HepG2 (cell line): Measurements from ENCODE around the gene PAPOLB. TPM values are rescaled to one million over a fixed set of nuclear protein-coding genes. Genes with fewer than 3 reads are reported as not detected.
"Not testable (repeated sequence)": the region's sequence is repeated elsewhere in the genome, so short reads cannot be mapped to it uniquely, and the experiment has no call there.

ENCODE experiments used
- ATAC-seq: fragments of 200-7000 bp; cut with Tn5 transposase; 3 replicates; pipeline ENCODE4 v1.9.1; 2020; ENCODE audit warnings: mild to moderate bottlenecking, moderate library complexity
- BruUV-seq: library from RNA; stranded (reverse); fragments of 400-500 nt; replicated peaks from 2 replicates; lab custom pipeline; 2021; lab: Mats Ljungman, UMichigan
- CTCF ChIA-PET: fragments of 300-600 bp; formaldehyde crosslinking; extraction: SDS; loops from one replicate; lab custom pipeline; 2021; ENCODE audit warnings: low total read pairs, inconsistent platforms, low intra/inter-chr PET ratio; lab: Yijun Ruan, JAX
- POLR2A ChIA-PET: fragments of 350-600 bp; sonication (Branson Sonifier 250); formaldehyde crosslinking; loops from one replicate; lab custom pipeline; 2020; ENCODE audit warnings: antibody characterized with exemption, inconsistent platforms; lab: Yijun Ruan, JAX
- DNase-seq: peaks from one replicate; pipeline ENCODE4 v3.0.0-alpha.2; 2015; ENCODE audit warnings: low spot score
- FAIRE-seq: peaks from 3 replicates; lab custom pipeline; 2011; peaks lifted over from hg19 to GRCh38; lab: Jason Lieb, UNC
- H2AFZ ChIP-seq: one replicate; pipeline ENCODE4 v1.6.1; 2011; ENCODE audit warnings: low read length, inconsistent platforms
- H3K27ac ChIP-seq: fragments of 300-600 bp; 3 replicates; pipeline ENCODE4 v1.8.0; 2011; ENCODE audit warnings: mixed run types, mild to moderate bottlenecking, mixed read lengths, low read length, inconsistent platforms; ENCODE audit not compliant: insufficient read depth; ENCODE audit errors: extremely low read length
- H3K27me3 ChIP-seq, 2 experiments: fragments of 200-600 bp in 1 of 2; 2 replicates in 1 of 2; 3 replicates in 1 of 2; pipeline versions ENCODE4 v1.6.0 to v1.8.0; 2011; ENCODE audit warnings: low read length in 2 of 2, mild to moderate bottlenecking in 2 of 2, moderate library complexity in 2 of 2, inconsistent platforms in 1 of 2; ENCODE audit not compliant: insufficient read depth in 2 of 2, control insufficient read depth in 1 of 2
- H3K36me3 ChIP-seq, 2 experiments: fragments of 200-600 bp in 1 of 2; replicated peaks in 1 of 2; 2 replicates in 1 of 2; 3 replicates in 1 of 2; pipeline versions ENCODE4 v1.5.1 to v1.8.0; 2011; ENCODE audit warnings: low read length in 2 of 2, inconsistent platforms in 1 of 2; ENCODE audit not compliant: insufficient read depth in 2 of 2, control insufficient read depth in 1 of 2
- H3K4me1 ChIP-seq: 2 replicates; pipeline ENCODE4 v1.5.1; 2012; ENCODE audit warnings: low read length, inconsistent platforms; ENCODE audit not compliant: insufficient read depth
- H3K4me2 ChIP-seq: 2 replicates; pipeline ENCODE4 v1.6.0; 2011; ENCODE audit warnings: low read depth, low read length, inconsistent platforms
- H3K4me3 ChIP-seq, 3 experiments: fragments of 200-600 bp in 1 of 3; sonication (generic), shearing (Covaris generic) in 1 of 3; replicated peaks in 1 of 3; 2 replicates each; pipeline ENCODE4 v1.5.1; 2011 to 2016; ENCODE audit warnings: low read length in 3 of 3, inconsistent platforms in 2 of 3, low read depth in 2 of 3, mild to moderate bottlenecking in 2 of 3, control low read depth in 1 of 3, mixed read lengths in 1 of 3; ENCODE audit not compliant: insufficient read depth in 1 of 3
- H3K79me2 ChIP-seq: one replicate; pipeline ENCODE4 v1.6.1; 2011; ENCODE audit warnings: low read length, inconsistent platforms; ENCODE audit not compliant: insufficient read depth
- H3K9ac ChIP-seq: 2 replicates; pipeline ENCODE4 v1.6.0; 2011; ENCODE audit warnings: mild to moderate bottlenecking, low read depth, low read length, inconsistent platforms; ENCODE audit not compliant: insufficient read depth
- H3K9me3 ChIP-seq: 2 replicates; pipeline ENCODE4 v1.5.1; 2012; ENCODE audit warnings: mild to moderate bottlenecking, low read length
- H4K20me1 ChIP-seq: 2 replicates; pipeline ENCODE4 v1.6.0; 2011; ENCODE audit warnings: inconsistent platforms, mild to moderate bottlenecking, low read length, moderate library complexity; ENCODE audit not compliant: insufficient read depth
- E2F5 ChIP-seq: sonication (generic); formaldehyde crosslinking; conservative IDR thresholded peaks from 2 replicates; pipeline ENCODE4 v1.4.0; 2020; ENCODE audit warnings: missing genetic modification reagents
- MNT ChIP-seq: fragments of 450-650 bp; IDR thresholded peaks from 2 replicates; pipeline ENCODE4 v1.6.1; 2016
- ZXDC ChIP-seq: sonication (generic); formaldehyde crosslinking; IDR thresholded peaks from 2 replicates; pipeline ENCODE4 v1.5.0; 2020; ENCODE audit warnings: mild to moderate bottlenecking, missing genetic modification reagents
- WGBS: methylation state at CpG from one replicate; pipeline ENCODE4 v1.1.6; 2017; ENCODE audit warnings: low lambda C conversion rate; 5-methylcytosine and 5-hydroxymethylcytosine counted together
- in situ Hi-C: cut with HindIII; loops from 2 replicates; pipeline ENCODE4 v1.10.0; 2017; ENCODE audit warnings: low pct_unique_long_range_greater_than_20kb; ENCODE audit not compliant: extremely low pct_ligation_motif_present
- intact Hi-C: fragments of 100-400 bp; cut with micrococcal nuclease; formaldehyde crosslinking; loops from one replicate; pipeline ENCODE4 v1.10.0; 2022; ENCODE audit not compliant: unreplicated experiment
- polyA plus RNA-seq, 8 experiments: library from polyadenylated mRNA; depleted of rRNA in 3 of 8; stranded (reverse) in 7 of 8; unstranded in 1 of 8; fragments of >200 nt; fragmentation: Illumina TruSeq in 4 of 8; extraction: Trizol in 4 of 8; gene quantifications; 2 replicates each; pipeline versions ENCODE4 v1.2.1 to v1.2.3, GENCODE V29; 2011 to 2016; ENCODE audit warnings: low read depth in 4 of 8, missing spikeins in 1 of 8, mixed read lengths in 1 of 8; ENCODE audit not compliant: insufficient read depth in 1 of 8
- total RNA-seq, 5 experiments: library from RNA; depleted of rRNA; stranded (reverse); fragments of >200 nt; fragmentation: Illumina TruSeq; extraction: Trizol; gene quantifications; 2 replicates each; pipeline ENCODE4 v1.2.3, GENCODE V29; 2016; ENCODE audit warnings: low read depth in 1 of 5

The PAPOLB gene
- total and polyA plus RNA-seq, 2 of the 13 experiments (the other 11 are each of a cell fraction or from before 2014, with no cell fraction given) = not detected

DNA sequence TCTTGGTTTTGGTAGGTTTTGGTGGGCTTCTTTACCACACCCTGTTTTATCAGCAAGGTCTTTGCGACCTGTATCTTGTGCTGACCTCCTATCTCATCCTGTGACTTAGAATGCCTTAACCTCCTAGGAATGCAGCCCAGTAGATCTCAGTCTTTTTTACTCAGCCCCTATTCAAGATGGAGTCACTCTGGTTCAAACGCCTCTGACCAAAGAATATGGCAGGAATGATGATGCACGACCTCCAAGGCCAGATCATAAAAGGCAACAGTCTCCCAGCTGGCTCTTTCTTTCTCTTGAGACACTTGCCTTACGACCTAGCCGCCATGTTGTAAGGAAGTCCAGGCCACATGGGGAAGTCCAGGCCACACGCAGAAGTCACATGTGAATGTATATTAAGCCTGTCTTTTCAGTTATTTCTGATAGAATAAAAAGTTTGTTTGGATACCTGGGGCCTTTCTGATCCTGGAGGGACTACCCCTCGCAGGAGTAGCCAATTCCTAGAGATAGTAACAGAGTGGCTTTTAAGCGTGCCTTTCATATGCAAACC is 32.2 kb upstream of the PAPOLB start:
- H2AFZ ChIP-seq = no peak overlapping the region
- no peaks in the 10 kb centered on the region for H3K36me3 ChIP-seq
- intact Hi-C loops (no loop called here), in situ Hi-C loops (no loop called here)
- H4K20me1 ChIP-seq = no peaks in the 10 kb centered on the region
- H3K27ac ChIP-seq = no peak overlapping the region
- CTCF ChIA-PET = no interaction called here
- H3K27me3 ChIP-seq = peaks cover 0 to 6% of the 10 kb centered on the region in 2 experiments; a peak in 1 of 5 replicates
- H3K79me2 ChIP-seq = no peaks in the 10 kb centered on the region
- no peak overlapping the region for H3K4me3 ChIP-seq
- POLR2A ChIA-PET = no interaction called here
- no peak for FAIRE-seq
- no peak overlapping the region for H3K4me2 ChIP-seq
- ATAC-seq = no peak
- H3K9ac ChIP-seq = no peak overlapping the region
- BruUV-seq = no TSS peak
- no peaks in the 10 kb centered on the region for H3K9me3 ChIP-seq
- DNase-seq = no peak
- no peaks in the 10 kb centered on the region for H3K4me1 ChIP-seq
- 30% methylated on average over 8 of the region's 8 CpGs for WGBS
- TF ChIP-seq ZXDC (CRISPR knock-in tag) (no peak), E2F5 (no peak), MNT (peak; percentile 61)

DNA sequence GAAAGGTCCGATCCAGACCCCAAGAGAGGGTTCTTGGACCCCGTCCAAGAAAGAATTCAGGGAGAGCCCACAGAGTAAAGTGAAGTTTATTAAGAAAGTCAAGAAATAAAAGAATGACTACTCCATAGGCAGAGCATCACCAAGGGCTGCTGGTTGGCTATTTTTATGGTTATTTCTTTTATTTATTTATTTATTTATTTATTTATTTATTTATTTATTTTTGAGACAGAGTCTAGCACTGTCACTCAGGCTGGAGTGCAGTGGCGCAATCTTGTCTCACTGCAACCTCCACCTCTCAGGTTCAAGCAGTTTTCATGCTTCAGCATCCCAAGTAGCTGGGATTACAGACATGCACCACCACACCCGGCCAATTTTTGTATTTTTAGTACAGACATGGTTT is 31.4 kb upstream of the PAPOLB start:
- H3K27me3 ChIP-seq, H3K9ac ChIP-seq, intact Hi-C loops, H2AFZ ChIP-seq, ATAC-seq, H3K4me3 ChIP-seq, H3K9me3 ChIP-seq, H3K36me3 ChIP-seq, DNase-seq, H3K4me1 ChIP-seq, POLR2A ChIA-PET, CTCF ChIA-PET, FAIRE-seq, BruUV-seq, H4K20me1 ChIP-seq, H3K79me2 ChIP-seq, in situ Hi-C loops, H3K27ac ChIP-seq, H3K4me2 ChIP-seq: not testable (repeated sequence)
- WGBS = 27% methylated on average over 4 of the region's 4 CpGs

DNA sequence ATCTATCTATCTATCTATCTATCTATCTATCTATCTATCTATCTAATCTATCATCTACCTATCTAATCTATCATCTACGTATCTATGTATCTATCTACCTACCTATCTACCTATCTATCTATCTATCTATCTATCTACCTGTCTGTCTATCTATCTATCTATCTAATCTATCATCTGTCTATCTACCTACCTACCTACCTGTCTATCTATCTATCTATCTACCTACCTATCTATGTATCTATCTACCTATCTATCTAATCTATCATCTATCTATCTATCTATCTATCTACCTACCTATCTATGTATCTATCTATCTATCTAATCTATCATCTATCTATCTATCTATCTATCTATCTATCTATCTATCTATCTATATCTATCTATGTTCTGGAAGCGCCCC is 29.7 kb upstream of the PAPOLB start:
- H3K27ac ChIP-seq, H3K4me1 ChIP-seq, H3K27me3 ChIP-seq, H4K20me1 ChIP-seq, H3K79me2 ChIP-seq, H3K4me3 ChIP-seq, H2AFZ ChIP-seq, BruUV-seq, DNase-seq, intact Hi-C loops, FAIRE-seq, H3K4me2 ChIP-seq, CTCF ChIA-PET, ATAC-seq, H3K9me3 ChIP-seq, in situ Hi-C loops, POLR2A ChIA-PET, H3K9ac ChIP-seq, H3K36me3 ChIP-seq: not testable (repeated sequence)
- WGBS = 68% methylated on average over 2 of the region's 2 CpGs
